Measurements from ENCODE around the gene PYCR2.
A peak's percentile ranks its signal among the peaks of the same experiment; 100 is the strongest.

PYCR2 gene

DNA sequence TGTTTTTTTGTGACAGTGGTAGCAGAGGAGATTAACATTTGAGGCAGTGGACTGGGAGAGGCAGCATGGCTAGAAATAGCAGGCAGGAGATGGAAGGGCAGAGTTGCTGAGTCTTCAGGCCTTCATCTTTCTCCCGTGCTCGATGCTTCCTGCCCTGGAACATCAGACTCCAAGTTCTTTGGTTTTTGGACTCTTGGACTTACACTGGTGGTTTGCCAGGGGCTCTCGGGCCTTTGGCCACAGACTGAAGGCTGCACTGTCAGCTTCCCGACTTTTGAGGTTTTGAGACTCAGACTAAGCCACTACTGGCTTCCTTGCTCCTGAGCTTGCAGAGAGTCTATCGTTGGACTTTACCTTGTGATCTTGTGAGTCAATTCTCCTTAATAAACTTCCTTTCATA lies 41.2 kb upstream of the PYCR2 start:
- TF ChIP-seq, protein P1, sequence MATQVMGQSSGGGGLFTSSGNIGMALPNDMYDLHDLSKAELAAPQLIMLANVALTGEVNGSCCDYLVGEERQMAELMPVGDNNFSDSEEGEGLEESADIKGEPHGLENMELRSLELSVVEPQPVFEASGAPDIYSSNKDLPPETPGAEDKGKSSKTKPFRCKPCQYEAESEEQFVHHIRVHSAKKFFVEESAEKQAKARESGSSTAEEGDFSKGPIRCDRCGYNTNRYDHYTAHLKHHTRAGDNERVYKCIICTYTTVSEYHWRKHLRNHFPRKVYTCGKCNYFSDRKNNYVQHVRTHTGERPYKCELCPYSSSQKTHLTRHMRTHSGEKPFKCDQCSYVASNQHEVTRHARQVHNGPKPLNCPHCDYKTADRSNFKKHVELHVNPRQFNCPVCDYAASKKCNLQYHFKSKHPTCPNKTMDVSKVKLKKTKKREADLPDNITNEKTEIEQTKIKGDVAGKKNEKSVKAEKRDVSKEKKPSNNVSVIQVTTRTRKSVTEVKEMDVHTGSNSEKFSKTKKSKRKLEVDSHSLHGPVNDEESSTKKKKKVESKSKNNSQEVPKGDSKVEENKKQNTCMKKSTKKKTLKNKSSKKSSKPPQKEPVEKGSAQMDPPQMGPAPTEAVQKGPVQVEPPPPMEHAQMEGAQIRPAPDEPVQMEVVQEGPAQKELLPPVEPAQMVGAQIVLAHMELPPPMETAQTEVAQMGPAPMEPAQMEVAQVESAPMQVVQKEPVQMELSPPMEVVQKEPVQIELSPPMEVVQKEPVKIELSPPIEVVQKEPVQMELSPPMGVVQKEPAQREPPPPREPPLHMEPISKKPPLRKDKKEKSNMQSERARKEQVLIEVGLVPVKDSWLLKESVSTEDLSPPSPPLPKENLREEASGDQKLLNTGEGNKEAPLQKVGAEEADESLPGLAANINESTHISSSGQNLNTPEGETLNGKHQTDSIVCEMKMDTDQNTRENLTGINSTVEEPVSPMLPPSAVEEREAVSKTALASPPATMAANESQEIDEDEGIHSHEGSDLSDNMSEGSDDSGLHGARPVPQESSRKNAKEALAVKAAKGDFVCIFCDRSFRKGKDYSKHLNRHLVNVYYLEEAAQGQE (IDR thresholded peaks at IDR 0.05; ENCODE audit: insufficient replicate concordance, low read depth), result no peak
- TF ChIP-seq SPI1 (IDR thresholded peaks at IDR 0.05; ENCODE audit: borderline replicate concordance, low read depth) (no peak), POLR2AphosphoS5 (IDR thresholded peaks at IDR 0.05; ENCODE audit: low read depth) (no peak), GABPA (IDR thresholded peaks at IDR 0.05; ENCODE audit: low read depth) (no peak)
- TF ChIP-seq, protein P2, sequence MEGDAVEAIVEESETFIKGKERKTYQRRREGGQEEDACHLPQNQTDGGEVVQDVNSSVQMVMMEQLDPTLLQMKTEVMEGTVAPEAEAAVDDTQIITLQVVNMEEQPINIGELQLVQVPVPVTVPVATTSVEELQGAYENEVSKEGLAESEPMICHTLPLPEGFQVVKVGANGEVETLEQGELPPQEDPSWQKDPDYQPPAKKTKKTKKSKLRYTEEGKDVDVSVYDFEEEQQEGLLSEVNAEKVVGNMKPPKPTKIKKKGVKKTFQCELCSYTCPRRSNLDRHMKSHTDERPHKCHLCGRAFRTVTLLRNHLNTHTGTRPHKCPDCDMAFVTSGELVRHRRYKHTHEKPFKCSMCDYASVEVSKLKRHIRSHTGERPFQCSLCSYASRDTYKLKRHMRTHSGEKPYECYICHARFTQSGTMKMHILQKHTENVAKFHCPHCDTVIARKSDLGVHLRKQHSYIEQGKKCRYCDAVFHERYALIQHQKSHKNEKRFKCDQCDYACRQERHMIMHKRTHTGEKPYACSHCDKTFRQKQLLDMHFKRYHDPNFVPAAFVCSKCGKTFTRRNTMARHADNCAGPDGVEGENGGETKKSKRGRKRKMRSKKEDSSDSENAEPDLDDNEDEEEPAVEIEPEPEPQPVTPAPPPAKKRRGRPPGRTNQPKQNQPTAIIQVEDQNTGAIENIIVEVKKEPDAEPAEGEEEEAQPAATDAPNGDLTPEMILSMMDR (IDR thresholded peaks at IDR 0.05; ENCODE audit: insufficient read depth, low read length), result no peak
- no peak for DNase-seq (ENCODE audit: low read depth in 1 of 2, low spot score in 1 of 2)
- Histone ChIP-seq H3K27me3 (ENCODE audit: insufficient read depth, poor library complexity, severe bottlenecking) (no peaks in the 10 kb centered on the region), H3K4me3 (replicated peaks; ENCODE audit: insufficient read depth, low read length) (no peak overlapping the region), H3K27ac (replicated peaks) (no peak overlapping the region)

DNA sequence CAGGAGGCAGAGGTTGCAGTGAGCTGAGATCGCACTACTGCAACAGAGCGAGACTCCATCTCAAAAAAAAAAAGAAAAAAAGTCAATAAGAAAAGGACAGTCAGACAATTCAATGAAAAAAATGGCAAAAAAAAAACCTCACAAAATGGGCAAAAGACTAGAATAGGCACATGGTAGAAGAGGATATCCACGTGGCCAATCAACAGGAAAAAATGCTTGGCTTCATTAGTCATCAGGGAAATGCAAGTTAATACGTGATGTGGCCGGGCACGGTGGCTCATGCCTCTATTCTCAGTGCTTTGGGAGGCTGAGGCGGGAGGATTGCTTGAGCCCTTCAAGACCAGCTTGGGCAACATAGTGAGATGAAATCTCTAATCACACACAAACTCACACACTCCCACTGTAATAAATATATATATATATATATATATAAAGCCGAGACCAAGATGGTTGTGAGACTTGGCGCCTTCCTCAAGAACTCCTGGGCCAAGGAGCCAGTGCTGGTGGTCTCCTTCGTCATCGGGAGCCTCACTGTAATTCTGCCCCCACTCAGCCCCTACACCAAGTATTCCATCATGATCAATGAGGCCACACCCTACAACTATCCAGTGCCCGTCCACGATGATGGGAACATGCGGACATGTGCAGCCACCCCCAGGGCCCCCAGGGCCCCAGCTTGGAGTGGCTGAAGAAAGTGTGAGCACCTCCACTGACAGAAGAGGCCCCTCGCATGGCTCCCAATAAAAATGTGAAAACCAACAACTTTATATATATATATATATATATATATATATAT lies 39.9 kb upstream of the PYCR2 start:
- Histone ChIP-seq H3K27ac (replicated peaks) (no peak overlapping the region), H3K4me3 (replicated peaks; ENCODE audit: insufficient read depth, low read length) (no peak overlapping the region), H3K27me3 (ENCODE audit: insufficient read depth, poor library complexity, severe bottlenecking) (no peaks in the 10 kb centered on the region)
- no peak for DNase-seq (ENCODE audit: low read depth in 1 of 2, low spot score in 1 of 2)
- TF ChIP-seq, protein P2 (IDR thresholded peaks at IDR 0.05; ENCODE audit: insufficient read depth, low read length), result no peak
- TF ChIP-seq SPI1 (IDR thresholded peaks at IDR 0.05; ENCODE audit: borderline replicate concordance, low read depth) (no peak), POLR2AphosphoS5 (IDR thresholded peaks at IDR 0.05; ENCODE audit: low read depth) (no peak), GABPA (IDR thresholded peaks at IDR 0.05; ENCODE audit: low read depth) (no peak)
- TF ChIP-seq, protein P1 (IDR thresholded peaks at IDR 0.05; ENCODE audit: insufficient replicate concordance, low read depth), result no peak

DNA sequence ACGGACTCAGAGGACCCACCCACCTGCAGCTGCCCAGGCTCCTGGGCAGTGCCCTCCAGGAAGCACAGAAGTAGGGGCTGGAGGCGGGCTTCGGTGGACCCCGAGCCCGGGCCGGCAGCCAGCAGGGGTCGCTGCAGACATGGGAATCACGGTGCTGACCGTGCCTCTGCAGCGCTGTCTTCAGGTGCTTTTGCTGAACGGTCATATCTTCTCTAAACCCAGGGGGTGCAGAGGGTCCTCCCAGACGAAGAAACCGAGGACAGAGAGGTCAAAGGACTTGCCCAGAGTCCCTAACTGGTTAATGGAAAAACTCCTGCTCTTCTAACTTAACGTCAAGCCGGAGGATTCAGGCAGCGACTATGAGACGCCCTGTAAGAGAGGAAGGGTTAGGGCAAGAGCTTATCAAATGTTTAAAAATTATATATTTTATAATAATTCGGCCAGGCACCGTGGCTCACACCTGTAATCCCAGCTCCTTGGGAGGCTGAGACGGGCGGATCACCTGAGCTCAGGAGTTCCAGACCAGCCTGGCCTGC lies 38.5 kb upstream of the PYCR2 start:
- H3K27ac ChIP-seq (replicated peaks), result no peak overlapping the region
- no peak overlapping the region for H3K4me3 ChIP-seq (replicated peaks; ENCODE audit: insufficient read depth, low read length)
- DNase-seq (ENCODE audit: low read depth in 1 of 2, low spot score in 1 of 2), result peak in 1 of 2 experiments; percentile 41
- H3K27me3 ChIP-seq (ENCODE audit: insufficient read depth, poor library complexity, severe bottlenecking), result no peaks in the 10 kb centered on the region
- TF ChIP-seq POLR2AphosphoS5 (IDR thresholded peaks at IDR 0.05; ENCODE audit: low read depth), result no peak
- TF ChIP-seq, protein P2 (IDR thresholded peaks at IDR 0.05; ENCODE audit: insufficient read depth, low read length), result peak; percentile 39
